ENCODE results near the gene CETN3. TPM values are rescaled to one million over a fixed set of nuclear protein-coding genes. Genes with fewer than 3 reads are reported as not detected.

CETN3 gene
- polyA plus RNA-seq (2013, experiment 1 of 2; ENCODE audit: insufficient read length): 25.1 TPM
- polyA plus RNA-seq (2013, experiment 2 of 2; ENCODE audit: insufficient read length): 27.9 TPM

DNA sequence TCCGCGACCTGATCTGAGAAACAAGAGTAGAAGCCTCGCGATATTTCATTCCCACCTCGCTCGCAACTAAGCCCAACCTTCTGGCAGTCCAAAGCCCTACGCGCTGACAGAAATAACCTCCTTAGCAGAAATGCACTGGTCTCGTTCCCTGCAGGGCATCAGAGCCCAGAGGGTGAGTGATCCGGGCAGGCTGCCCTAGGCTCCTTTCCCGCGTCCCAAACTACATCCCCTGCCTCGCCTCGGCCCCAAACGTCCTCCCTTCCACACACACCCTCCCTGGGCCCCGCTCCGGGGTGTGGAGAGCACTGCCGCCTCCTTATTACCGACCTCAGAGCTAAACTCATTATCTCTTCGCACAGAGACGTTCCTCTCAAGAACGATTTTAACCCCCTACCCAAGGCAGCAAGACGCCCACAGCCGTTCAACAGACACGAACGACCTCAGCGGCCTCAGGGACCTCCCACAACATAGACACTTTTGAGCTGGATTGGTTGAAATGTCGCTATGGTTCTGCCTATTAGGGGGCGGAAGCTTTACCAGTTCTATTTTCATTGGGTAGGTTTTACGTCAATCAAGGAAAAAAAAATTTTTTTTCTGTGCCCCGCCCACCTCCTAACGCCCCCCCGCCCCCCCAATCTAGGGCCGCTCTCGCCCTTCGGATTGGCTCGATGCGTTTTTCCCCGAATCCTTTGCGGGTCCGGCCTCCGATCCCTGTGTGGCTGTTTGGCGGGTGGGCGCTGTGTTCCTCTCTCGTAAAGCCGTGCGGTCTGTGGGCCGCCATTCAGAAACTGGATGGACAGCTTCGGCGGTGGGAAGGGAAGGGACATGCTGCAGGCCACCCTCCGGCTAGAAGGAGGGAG, at the start of gene CETN3:
Gene CETN3, minus strand, starts transcription at position 439 of the 860 bp plus-strand sequence. Its CDS starts 95 bp downstream, at position 344.
- DNase-seq: peak; percentile 95

DNA sequence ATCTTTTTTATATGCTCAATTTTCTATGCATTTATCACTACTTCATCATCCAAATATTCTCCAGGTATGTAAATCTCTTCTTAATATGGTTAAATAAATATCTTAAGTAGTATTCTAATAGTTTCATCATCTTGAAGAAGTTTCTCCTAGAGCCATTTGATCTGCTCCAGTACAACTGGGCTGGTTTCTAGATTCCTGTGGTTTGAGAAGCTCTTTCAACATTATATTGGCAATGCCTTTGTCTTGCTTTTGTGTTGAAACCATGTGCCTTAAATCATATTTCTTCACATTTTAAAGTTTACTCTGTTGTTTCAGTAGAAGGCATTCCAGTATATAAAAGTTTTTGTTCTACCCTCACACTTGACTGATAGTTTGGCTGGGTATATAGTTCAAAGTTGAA, 37.4 kb upstream of the CETN3 start:
- peak; percentile 60 for DNase-seq

DNA sequence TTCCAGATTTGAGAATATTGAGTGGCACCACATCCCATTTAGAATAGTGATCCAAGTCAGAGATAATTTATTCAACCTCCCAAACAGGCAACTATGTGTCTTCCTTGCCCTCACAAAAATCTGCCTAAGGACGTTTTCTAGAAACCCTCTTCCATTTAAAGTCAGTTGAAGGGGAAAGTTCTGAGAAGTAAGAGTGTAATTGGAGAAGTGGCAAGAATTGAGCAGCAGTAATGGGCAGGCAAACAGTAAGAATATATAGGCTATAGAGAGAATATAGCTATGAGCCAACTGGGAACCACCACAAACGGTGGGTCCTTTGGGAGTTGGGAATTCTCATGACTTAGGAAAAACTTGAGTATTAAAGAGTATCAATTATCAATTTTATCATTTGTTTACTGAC, 31.1 kb upstream of the CETN3 start:
- no peak for DNase-seq

DNA sequence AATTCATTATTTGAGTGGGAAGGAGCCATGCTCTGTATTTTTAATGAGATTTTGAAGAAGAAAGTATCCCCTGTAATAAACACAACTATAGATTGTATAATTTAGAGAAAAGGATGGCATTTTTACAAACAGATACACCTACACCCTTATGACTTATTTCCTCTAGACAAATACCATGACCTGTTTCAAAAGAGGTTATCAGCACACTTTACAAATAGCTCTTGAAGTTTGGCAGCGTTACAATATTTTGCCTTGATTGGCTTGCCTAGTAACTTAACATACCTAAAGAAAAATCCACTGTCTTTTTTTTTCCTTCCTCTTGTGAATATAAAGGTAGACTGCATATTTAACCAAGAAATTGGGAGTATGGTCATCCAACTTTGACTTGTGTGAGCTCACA, 28.5 kb upstream of the CETN3 start:
- no peak for DNase-seq

DNA sequence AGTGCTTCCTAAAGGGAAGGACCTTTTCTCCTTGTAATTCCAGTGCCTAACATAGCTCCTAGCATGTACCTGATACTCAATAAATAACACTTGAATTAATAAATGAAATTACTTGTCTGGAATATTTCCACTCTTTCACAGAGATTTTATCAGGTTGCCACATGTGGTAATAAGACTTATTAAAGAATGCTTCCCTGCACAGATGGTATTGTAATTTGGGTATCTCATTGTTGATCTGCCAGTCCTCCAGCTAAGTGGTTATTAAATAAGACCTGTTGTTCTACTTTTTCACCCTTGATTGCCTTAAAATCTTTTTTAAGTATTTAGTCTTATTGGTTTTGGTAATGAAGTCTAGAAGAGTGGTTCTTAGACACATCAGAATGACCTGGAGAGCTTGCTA, 28.1 kb upstream of the CETN3 start:
- DNase-seq: no peak

DNA sequence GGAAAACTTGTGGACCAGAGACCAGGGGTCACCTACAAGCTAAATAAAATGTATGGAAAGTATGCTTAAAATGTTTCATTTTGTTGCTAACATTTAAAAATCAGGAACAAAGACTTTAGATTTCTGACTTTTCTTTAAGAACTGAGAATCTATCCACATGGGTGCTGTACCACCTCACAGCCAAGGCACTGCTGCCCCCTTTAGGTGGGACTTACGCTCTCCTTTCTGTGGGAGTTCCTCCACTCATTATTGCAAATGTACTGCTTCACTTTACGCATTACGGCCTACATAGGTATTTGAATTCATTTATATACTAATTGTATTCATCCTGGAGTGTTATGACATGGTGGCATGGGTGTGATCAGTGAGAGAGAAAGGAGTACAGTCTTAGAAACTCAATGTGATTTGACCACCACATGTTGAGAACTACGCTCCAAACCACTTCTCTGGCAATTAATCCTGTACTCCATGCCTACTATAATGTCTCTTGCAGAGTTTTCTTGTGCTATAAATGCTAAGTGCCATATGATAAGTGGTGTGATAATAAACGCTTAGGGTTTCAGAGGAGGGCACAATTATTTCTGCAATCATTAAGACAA, 24.7 kb upstream of the CETN3 start:
- peak; percentile 34 for DNase-seq

DNA sequence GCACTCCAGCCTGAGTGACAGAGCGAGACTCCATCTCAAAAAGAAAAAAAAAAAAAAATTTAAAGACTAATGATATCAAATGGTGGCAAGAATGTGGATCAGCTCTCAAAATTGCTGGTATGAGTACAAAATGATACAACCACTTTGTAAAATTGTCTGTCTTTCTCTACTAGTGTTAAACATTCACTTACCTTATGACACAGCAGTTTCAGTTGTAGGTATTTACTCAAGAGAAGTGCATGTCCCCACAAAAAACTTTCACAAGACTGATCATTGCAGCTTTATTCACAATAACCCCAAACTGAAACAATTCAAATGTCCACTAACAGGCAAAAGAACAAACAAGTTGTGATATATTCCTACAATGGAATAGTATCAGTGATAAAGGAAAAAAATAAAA, 14.7 kb upstream of the CETN3 start:
- DNase-seq: no peak

DNA sequence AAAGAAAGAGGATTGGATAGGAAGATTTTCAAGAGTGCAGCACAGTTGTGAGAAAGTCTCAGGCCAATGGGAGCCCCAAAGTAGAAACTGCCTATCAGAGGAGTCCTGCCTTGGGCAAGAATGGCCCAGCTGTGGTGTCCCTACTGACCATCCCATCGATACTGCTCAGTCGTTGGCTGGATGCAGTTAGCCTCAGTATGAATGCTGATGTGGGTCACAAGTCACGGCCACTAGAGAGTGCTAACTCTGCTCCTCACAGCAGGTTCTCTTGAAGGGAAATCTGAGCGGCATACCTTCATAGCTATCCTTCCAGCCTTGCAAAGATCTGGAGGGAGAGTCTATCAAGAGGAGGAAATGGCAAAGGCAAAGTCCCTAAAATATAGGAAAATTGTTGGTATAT, 11.6 kb upstream of the CETN3 start:
- no peak for DNase-seq

DNA sequence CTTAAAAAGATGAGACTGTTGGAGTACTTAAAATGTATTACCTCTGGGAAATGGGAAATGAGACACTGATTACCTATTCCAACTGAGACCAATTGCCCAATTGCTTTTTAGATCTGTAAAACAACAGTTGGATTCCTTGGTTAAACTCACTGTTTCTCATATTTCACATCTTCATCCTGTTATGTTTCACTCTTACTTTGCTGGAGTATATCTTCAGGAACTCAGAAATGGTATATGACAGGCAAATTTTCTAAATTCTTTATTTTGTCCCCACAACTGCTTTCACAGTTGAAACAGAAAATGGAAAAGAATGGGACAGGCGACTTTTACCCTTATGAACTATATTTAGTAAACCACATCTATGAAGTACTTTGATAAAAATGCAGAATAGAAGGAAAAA, 8.7 kb upstream of the CETN3 start:
- DNase-seq: no peak

DNA sequence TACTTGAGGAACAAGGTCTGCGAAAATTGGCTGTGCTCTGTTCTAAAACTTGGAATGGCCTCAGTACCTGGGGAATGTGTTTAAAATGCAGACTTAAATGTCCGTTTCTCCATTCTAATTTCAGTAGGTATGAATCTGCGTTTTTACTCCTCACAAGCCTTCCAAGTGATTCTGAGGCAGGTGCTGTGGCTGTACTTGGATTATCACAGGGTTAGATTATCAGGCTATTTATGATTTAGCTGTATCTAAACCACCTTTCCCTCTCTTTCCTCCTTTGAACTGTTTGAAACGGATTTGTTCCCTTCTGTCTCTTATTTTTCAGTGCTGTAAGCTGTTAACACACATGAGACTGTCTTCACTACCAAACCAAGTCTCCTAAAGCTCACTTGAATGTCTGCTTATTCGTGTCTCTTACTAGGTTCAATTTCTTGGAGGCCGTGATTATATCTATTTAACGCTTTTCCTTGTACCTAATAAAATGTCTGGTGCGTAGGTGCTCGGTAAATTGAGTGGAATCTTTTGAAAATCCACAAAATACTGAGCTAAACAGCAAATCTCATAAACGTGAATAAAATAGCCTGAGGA, 714 bp upstream of the CETN3 start:
- no peak for DNase-seq

DNA sequence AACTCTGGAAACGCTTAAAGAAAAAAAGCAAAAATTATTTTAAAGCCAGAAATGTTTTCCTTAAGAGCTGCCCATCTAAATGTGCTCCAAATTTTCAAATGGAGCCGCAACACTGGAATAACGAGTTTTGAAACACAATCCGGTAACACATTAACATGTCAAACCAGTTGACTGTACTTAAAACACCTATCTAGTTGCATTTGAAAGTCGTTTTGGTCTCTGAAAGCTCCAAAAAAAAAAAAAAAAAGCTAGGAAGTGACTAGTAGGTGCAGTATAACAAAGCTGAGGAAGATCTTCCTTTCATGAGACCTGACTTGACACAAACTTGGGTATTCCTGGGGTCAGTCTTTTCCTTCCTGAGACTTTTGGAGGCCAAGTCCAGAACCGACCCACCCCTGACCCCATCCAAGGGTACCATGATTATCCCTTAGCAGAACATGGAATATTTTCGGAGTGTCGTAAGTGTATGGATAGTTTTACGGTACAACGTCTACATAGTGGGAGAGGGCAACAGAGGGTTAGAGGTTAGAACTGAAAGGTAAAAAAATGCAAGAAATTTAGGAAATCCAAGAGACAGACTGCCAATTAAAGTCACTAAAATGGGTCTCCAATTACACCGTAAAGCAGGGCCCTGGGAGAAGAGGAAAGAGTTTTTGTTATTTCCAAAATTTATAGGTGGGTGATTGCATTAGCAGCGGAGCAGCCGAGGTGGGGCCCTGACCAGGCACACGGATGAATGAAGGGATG, 812 bp downstream of the CETN3 start:
- DNase-seq: no peak

DNA sequence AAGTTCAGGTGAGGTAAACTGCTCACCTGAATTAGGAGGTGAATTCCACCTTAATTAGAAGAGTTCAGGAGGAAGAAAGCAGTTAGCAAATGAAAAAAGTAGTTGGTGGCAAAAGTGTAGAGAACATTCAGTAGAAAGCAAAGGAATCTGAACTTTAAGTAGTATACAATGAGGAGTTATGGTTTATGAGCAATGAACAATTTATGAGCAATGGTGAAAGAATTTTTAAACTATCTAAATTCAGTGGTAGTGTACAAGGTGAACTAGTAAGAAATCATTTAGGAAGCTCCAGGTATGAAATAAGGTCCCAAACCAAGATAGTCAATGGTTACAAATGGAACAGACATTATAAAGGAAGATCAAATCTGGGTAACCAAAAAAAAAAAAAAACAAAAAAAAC, 3.1 kb downstream of the CETN3 start:
- DNase-seq: no peak

DNA sequence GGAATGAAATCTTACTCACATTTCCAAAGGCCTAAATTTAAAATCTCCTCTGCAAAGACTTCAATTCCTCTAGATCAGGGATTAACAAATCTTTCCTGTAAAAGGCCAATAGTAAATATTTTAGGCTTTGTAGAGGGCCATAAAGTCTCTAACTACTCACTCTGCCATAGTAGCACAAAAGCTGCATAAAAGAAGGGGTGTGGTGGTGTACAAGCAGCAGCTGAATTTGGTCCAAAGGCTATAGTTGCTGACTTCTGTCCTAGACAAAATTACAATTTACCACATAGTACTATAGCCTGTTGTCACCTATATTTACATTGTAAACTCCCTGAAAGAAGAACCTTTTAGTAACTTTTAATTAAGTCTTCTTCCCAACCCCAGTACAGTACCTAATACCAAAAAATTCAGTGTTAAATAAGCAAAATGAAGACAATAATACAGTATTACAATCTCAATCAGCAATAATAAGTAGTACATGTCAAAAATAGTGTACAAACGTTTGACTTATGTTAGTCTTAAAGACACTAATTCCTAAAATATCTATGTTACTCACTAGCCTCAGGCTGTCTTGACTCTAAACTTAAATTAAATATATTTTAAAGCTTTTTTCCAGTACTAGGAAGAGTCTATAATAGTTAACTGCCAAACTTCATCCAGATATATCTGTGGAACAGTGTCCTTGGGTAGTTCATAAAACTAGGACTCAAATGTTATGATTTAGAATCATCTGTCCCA, 6.9 kb downstream of the CETN3 start:
- no peak for DNase-seq

DNA sequence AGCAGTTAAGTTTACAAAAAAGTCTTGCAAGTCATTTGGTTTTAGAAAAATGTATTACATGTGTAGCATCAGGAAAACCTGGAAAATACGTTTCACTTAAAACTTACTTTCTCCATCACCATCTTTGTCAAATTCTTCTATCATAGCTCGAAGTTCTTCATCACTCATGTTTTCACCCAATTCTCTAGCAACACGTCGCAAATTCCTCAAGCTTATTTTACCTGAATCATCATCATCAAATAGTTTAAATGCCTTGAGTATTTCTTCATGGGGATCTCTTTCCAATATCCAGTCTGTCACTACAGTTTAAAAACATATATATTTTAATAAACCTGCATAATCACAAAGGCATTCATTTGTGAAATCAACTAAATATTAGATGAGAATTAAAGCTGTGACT, 10.3 kb downstream of the CETN3 start:
- DNase-seq: peak; percentile 33

DNA sequence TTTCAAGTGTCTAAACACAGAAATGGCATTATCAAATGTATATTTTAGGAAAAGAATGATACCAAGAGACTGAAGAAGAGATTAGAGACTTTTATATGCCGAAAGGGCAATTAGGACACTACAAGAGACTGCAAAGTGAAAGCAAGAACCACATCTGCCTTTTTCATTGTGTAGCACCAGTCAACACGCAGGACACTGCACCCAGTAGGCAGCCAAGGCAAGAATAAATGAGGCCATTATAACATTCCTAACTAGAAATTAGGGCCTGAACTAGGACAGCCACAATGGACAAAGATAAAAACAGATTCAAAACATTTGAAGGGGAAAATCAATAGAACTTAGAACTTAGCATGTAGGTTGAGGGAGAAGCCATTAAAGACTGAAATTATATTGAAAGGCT, 10.8 kb downstream of the CETN3 start:
- no peak for DNase-seq

DNA sequence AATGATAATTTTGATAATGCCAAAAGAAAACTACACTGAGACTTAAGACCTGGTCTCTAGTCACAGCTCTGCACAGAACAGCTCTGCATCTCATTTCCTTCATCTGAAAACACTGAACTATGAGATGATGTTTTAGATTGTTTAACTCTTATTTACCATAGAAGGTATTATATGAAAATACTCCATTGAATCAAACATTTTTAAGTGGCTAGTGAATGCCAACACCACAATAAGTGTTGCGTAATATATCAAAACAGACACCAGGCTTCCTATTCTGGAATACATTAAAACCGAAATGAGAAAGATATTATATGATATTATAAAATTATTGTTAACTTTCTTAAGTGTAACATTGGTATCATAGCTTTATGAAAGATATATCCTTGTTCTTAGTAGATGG, 14.6 kb downstream of the CETN3 start:
- no peak for DNase-seq

DNA sequence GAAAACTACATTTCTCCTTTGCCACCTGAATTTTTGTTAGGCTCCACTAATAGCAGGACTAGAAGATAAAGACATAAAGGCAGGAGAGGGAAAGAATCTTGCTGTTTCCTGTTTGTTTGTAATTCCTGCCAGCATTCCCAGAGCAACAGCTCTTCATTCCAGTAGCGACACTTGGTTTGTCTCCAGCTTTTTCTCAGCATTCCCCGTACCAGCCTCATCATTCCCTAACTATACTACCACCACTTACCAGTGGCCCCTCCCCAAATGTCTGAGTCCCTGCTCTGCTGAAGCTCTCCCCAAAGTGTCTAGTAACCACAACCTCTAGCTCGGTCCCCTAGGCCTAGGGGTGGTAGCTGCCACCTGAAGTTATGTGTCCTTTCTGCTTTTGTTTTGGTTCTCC, 18.6 kb downstream of the CETN3 start:
- no peak for DNase-seq

DNA sequence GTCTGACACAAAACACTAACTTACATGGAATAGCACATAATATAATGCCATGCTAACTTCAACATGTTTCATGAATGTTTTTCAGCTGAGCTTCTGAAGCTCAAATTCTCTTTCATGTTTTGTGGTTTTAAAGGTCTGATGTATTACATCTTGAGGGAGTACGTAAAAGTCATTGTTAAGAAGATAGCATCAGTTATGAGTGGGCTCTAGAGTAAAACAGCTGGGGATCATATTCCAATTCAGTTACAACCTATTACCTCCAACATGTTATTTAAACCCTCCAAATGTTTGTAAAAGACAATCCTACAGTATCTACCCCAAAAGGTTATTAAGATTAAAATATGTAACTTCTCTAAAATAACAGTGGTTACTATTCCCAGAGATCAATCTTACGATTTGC, 19.2 kb downstream of the CETN3 start:
- no peak for DNase-seq

DNA sequence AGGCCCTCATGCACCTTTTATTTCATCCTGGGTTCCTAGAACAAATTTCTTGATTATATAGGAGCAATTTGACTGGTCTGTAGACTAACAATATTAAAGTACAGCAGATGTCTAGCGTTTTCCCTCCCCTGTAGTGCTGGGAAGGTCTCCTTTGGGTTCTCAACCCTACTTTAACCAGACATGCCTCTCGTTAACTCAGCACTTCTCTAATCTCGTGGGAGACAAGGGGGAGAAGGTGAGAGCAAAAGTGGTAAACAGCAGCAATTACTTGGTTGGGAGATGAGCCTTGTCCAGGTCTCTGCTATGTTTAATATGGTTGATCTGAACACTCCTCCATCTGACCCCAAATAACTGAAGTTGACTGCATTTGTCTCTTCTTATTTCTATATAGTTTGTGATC, 22.0 kb downstream of the CETN3 start:
- no peak for DNase-seq

DNA sequence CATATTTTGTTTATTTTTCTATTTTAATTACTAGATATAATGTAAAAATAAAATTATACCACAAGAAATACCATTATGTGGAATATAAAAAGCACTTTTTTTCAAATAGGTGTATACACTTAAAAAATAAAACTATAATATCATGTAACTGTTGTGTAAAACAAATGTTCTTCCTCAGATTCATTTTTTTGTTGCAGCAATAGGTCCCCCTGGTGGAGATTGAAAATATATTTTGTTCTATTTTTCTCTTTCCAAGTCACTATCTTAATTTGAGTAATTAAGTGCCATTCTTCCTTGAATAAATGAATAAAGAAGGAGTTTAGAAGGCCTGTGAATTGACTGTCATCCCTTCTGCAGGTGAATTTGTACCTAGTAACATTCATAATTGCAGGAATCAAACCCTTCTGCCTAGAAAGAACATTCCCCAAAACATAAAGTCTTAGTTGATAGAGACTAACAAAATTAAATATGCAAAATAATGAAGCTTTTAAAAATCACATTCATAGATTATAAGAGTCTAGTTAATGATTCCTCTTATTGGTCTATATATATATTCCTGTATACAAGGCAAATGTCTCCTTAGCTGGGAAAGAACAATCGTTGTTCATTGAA, 23.4 kb downstream of the CETN3 start:
- DNase-seq: peak; percentile 23

DNA sequence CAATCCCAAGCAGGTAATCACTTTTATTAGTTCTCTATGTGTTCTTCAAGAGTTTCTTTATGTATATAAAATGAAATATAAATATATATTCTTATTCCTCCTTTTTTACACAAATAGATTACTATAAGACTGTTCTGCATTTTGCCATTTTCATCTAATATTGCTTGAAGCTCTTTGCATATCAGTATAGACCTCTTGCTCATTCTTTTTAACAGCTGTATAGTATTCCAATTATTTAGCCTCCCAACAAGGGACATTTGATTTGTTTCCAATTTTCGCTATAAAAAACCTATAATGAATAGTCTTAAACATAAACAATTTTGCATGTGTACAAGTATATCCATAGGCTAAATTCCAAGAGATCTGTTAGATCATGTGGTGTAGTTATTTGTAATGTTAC, 25.2 kb downstream of the CETN3 start:
- no peak for DNase-seq

DNA sequence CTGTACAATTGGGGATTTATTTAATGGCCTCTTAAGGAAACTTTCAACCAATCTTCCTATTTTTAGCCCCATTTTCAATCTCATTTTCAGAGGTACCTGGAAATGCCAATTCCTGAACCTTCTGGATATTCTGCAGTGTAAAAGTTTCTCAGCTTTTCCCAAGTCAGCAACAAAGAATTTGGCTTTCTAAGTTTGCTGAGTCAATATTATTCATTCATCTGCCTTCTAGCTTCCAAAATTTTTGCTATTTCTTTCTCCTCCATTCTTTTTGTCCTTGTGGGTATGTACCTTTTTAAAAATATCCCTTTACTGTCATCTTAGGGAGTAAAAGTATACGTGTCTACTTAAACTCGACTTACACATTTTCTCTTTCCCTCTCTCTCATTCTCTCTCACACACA, 25.7 kb downstream of the CETN3 start:
- no peak for DNase-seq

All from fibroblast of skin of abdomen (primary cell).